Stimulated activated CD8-positive, alpha-beta memory T cell treated with anti-CD3 and anti-CD28 coated beads, Interleukin-2, amount 100 ng/mL, for 48 hours (primary cell): ENCODE data around the gene MIER1.
A peak's percentile ranks its signal among the peaks of the same experiment; 100 is the strongest.
"Not testable (repeated sequence)": the region's sequence is repeated elsewhere in the genome, so short reads cannot be mapped to it uniquely, and the experiment has no call there.

ENCODE experiments used
- DNase-seq, 2 donors: peaks; one replicate each; pipeline ENCODE4 v3.0.0-alpha.2; 2020; ENCODE audit warnings: low read depth in 2 of 2

MIER1 gene

GRCh38 chr1:66924756-66925557, at the start of gene MIER1, which contains the start of gene DNAI4:
Gene MIER1, plus strand, starts transcription at chr1:66924990. Its CDS starts 39 bp downstream, at chr1:66925029.
Gene DNAI4, minus strand, starts transcription at chr1:66924856. Its CDS starts 25 bp downstream, at chr1:66924831.
- DNase-seq = peak; percentile 94 to 95

- no peak for DNase-seq
These were observed 48.1 kb upstream of the MIER1 start for GRCh38 chr1:66876664-66877063.

GRCh38 chr1:66889030-66889429, 35.8 kb upstream of the MIER1 start:
- DNase-seq = no peak

GRCh38 chr1:66890621-66891020, 34.2 kb upstream of the MIER1 start:
- DNase-seq = no peak

GRCh38 chr1:66893712-66894111, 31.1 kb upstream of the MIER1 start:
- DNase-seq = no peak

GRCh38 chr1:66915203-66915602, 9.6 kb upstream of the MIER1 start:
- not testable (repeated sequence) for DNase-seq

GRCh38 chr1:66916320-66916719, 8.5 kb upstream of the MIER1 start:
- DNase-seq = no peak

- DNase-seq = no peak
These were observed 7.3 kb upstream of the MIER1 start for GRCh38 chr1:66917476-66917875.

GRCh38 chr1:66919063-66919462, 5.7 kb upstream of the MIER1 start:
- DNase-seq = no peak

- no peak for DNase-seq
These were observed 5.0 kb upstream of the MIER1 start for GRCh38 chr1:66919828-66920227.

GRCh38 chr1:66920543-66920942, 4.2 kb upstream of the MIER1 start:
- no peak for DNase-seq

GRCh38 chr1:66925558-66925910, 744 bp downstream of the MIER1 start:
- DNase-seq = no peak

GRCh38 chr1:66925944-66926343, 1.2 kb downstream of the MIER1 start:
- no peak for DNase-seq

- no peak for DNase-seq
These were observed 2.7 kb downstream of the MIER1 start for GRCh38 chr1:66927528-66927927.

GRCh38 chr1:66929146-66929688, 4.4 kb downstream of the MIER1 start:
- DNase-seq = no peak

GRCh38 chr1:66929691-66929998, 4.9 kb downstream of the MIER1 start:
- DNase-seq = no peak

- peak; percentile 91 to 94 for DNase-seq
These were observed 5.4 kb downstream of the MIER1 start for GRCh38 chr1:66929999-66930822.

GRCh38 chr1:66930823-66931174, 6.0 kb downstream of the MIER1 start:
- no peak for DNase-seq

- no peak for DNase-seq
These were observed 6.8 kb downstream of the MIER1 start for GRCh38 chr1:66931590-66931989.

- no peak for DNase-seq
These were observed 7.5 kb downstream of the MIER1 start for GRCh38 chr1:66932291-66932690.

GRCh38 chr1:66933887-66934700, 9.3 kb downstream of the MIER1 start:
- DNase-seq = no peak
